HG03103 (cell line): Measurements from ENCODE around the gene KLHL3.
A peak's percentile ranks its signal among the peaks of the same experiment; 100 is the strongest.
"Not testable (repeated sequence)": the region's sequence is repeated elsewhere in the genome, so short reads cannot be mapped to it uniquely, and the experiment has no call there.

Experiments used
- ATAC-seq: cut with Tn5 transposase; IDR thresholded peaks from one replicate; pipeline ENCODE4 v1.9.1; 2021; ENCODE audit warnings: low read depth; ENCODE audit not compliant: unreplicated experiment

Gene KLHL3

GRCh38 chr5:137672881-137673280 is 63.0 kb downstream of the KLHL3 start:
- ATAC-seq, result no peak

- no peak for ATAC-seq
Measured at GRCh38 chr5:137672001-137672400, 63.9 kb downstream of the KLHL3 start.

- ATAC-seq, result no peak
Measured at GRCh38 chr5:137669811-137670210, 66.1 kb downstream of the KLHL3 start.

- no peak for ATAC-seq
Measured at GRCh38 chr5:137668637-137669036, 67.3 kb downstream of the KLHL3 start.

GRCh38 chr5:137667341-137667740 is 68.5 kb downstream of the KLHL3 start:
- no peak for ATAC-seq

- no peak for ATAC-seq
Measured at GRCh38 chr5:137666901-137667300, 69.0 kb downstream of the KLHL3 start.

- ATAC-seq, result peak; percentile 16
Measured at GRCh38 chr5:137666461-137666850, 69.4 kb downstream of the KLHL3 start.

- ATAC-seq, result peak; percentile 100
Measured at GRCh38 chr5:137665678-137666460, 70.0 kb downstream of the KLHL3 start.

- peak; percentile 91 for ATAC-seq
Measured at GRCh38 chr5:137660349-137660817, 75.5 kb downstream of the KLHL3 start.

GRCh38 chr5:137659209-137659608 is 76.7 kb downstream of the KLHL3 start:
- ATAC-seq, result no peak

GRCh38 chr5:137658324-137658723 is 77.6 kb downstream of the KLHL3 start:
- ATAC-seq, result no peak

GRCh38 chr5:137657073-137657472 is 78.8 kb downstream of the KLHL3 start:
- ATAC-seq, result no peak

GRCh38 chr5:137656558-137656957 is 79.3 kb downstream of the KLHL3 start:
- no peak for ATAC-seq

- no peak for ATAC-seq
Measured at GRCh38 chr5:137651022-137651421, 84.9 kb downstream of the KLHL3 start.

GRCh38 chr5:137649228-137649935 is 86.5 kb downstream of the KLHL3 start:
- no peak for ATAC-seq

GRCh38 chr5:137648361-137648760 is 87.5 kb downstream of the KLHL3 start:
- ATAC-seq, result no peak

GRCh38 chr5:137647401-137647800 is 88.5 kb downstream of the KLHL3 start:
- no peak for ATAC-seq

GRCh38 chr5:137646761-137647160 is 89.1 kb downstream of the KLHL3 start:
- ATAC-seq, result no peak

GRCh38 chr5:137643081-137643480 is 92.8 kb downstream of the KLHL3 start:
- ATAC-seq, result not testable (repeated sequence)

- ATAC-seq, result no peak
Measured at GRCh38 chr5:137642091-137642490, 93.8 kb downstream of the KLHL3 start.

GRCh38 chr5:137641148-137641547 is 94.7 kb downstream of the KLHL3 start:
- ATAC-seq, result no peak

GRCh38 chr5:137639645-137640044 is 96.2 kb downstream of the KLHL3 start:
- no peak for ATAC-seq
